Bronchial epithelial cell (primary cell): Measurements from ENCODE around the gene RALY. TPM values are rescaled to one million over a fixed set of nuclear protein-coding genes. Genes with fewer than 3 reads are reported as not detected.

ENCODE experiments used
- DNase-seq: peaks from one replicate; pipeline ENCODE4 v3.0.0-alpha.2; 2010; ENCODE audit warnings: low read depth
- FAIRE-seq: peaks from 2 replicates; lab custom pipeline; 2011; peaks lifted over from hg19 to GRCh38; lab: Jason Lieb, UNC
- H3K27me3 ChIP-seq: 2 replicates; pipeline ENCODE4 v1.5.1; 2011; ENCODE audit warnings: low read length; ENCODE audit not compliant: control insufficient read depth, insufficient read depth
- H3K36me3 ChIP-seq: 2 replicates; pipeline ENCODE4 v1.5.1; 2011; ENCODE audit warnings: low read length; ENCODE audit not compliant: control insufficient read depth, insufficient read depth
- H3K4me3 ChIP-seq: 2 replicates; pipeline ENCODE4 v1.5.1; 2011; ENCODE audit warnings: mild to moderate bottlenecking, low read depth, low read length, control low read depth
- CTCF ChIP-seq: IDR thresholded peaks from 2 replicates; pipeline ENCODE4 v1.5.1; 2011; ENCODE audit warnings: mild to moderate bottlenecking, moderate library complexity, low read length, control low read depth, inconsistent platforms; ENCODE audit not compliant: insufficient read depth, severe bottlenecking
- total RNA-seq: library from RNA; depleted of rRNA; stranded (reverse); fragments of >200 nt; gene quantifications from 2 replicates; pipeline ENCODE4 v1.2.1, GENCODE V29; 2014

RALY gene
- total RNA-seq, 1 donor from 2014 or later = 75.0 TPM

GRCh38 chr20:33951171-33951570 is 42.5 kb upstream of the RALY start:
- Histone ChIP-seq H3K4me3 (no peak overlapping the region), H3K36me3 (no peaks in the 10 kb centered on the region), H3K27me3 (no peaks in the 10 kb centered on the region)
- DNase-seq (no peak), FAIRE-seq (no peak)
- TF ChIP-seq CTCF = no peak

GRCh38 chr20:33954504-33954903 is 39.2 kb upstream of the RALY start:
- DNase-seq = no peak
- FAIRE-seq = no peak
- H3K4me3 ChIP-seq = no peak overlapping the region
- TF ChIP-seq CTCF = no peak
- H3K27me3 ChIP-seq = no peaks in the 10 kb centered on the region
- no peaks in the 10 kb centered on the region for H3K36me3 ChIP-seq

GRCh38 chr20:33963751-33964150 is 30.0 kb upstream of the RALY start:
- no peak for TF ChIP-seq CTCF
- FAIRE-seq (no peak), DNase-seq (no peak)
- Histone ChIP-seq H3K36me3 (no peaks in the 10 kb centered on the region), H3K4me3 (no peak overlapping the region), H3K27me3 (no peaks in the 10 kb centered on the region)

GRCh38 chr20:33964441-33964840 is 29.3 kb upstream of the RALY start:
- FAIRE-seq (no peak), DNase-seq (no peak)
- H3K4me3 ChIP-seq = no peak overlapping the region
- H3K36me3 ChIP-seq = no peaks in the 10 kb centered on the region
- no peak for TF ChIP-seq CTCF
- no peaks in the 10 kb centered on the region for H3K27me3 ChIP-seq

- H3K36me3 ChIP-seq = no peaks in the 10 kb centered on the region
- no peaks in the 10 kb centered on the region for H3K27me3 ChIP-seq
- no peak overlapping the region for H3K4me3 ChIP-seq
- no peak for TF ChIP-seq CTCF
- DNase-seq (no peak), FAIRE-seq (no peak)
Measured at GRCh38 chr20:33967126-33967525, 26.6 kb upstream of the RALY start.

GRCh38 chr20:33969563-33969962 is 24.1 kb upstream of the RALY start:
- Histone ChIP-seq H3K36me3 (no peaks in the 10 kb centered on the region), H3K4me3 (no peak overlapping the region), H3K27me3 (no peaks in the 10 kb centered on the region)
- no peak for FAIRE-seq
- no peak for TF ChIP-seq CTCF
- DNase-seq = no peak
